ENCODE results near the gene TMEM151A. TPM values are rescaled to one million over a fixed set of nuclear protein-coding genes. Genes with fewer than 3 reads are reported as not detected.

The TMEM151A gene
- total and polyA plus RNA-seq, 2 donors (not counting 1 experiment from before 2014, with no cell fraction given) = under 0.01 TPM; not detected in 1

DNA sequence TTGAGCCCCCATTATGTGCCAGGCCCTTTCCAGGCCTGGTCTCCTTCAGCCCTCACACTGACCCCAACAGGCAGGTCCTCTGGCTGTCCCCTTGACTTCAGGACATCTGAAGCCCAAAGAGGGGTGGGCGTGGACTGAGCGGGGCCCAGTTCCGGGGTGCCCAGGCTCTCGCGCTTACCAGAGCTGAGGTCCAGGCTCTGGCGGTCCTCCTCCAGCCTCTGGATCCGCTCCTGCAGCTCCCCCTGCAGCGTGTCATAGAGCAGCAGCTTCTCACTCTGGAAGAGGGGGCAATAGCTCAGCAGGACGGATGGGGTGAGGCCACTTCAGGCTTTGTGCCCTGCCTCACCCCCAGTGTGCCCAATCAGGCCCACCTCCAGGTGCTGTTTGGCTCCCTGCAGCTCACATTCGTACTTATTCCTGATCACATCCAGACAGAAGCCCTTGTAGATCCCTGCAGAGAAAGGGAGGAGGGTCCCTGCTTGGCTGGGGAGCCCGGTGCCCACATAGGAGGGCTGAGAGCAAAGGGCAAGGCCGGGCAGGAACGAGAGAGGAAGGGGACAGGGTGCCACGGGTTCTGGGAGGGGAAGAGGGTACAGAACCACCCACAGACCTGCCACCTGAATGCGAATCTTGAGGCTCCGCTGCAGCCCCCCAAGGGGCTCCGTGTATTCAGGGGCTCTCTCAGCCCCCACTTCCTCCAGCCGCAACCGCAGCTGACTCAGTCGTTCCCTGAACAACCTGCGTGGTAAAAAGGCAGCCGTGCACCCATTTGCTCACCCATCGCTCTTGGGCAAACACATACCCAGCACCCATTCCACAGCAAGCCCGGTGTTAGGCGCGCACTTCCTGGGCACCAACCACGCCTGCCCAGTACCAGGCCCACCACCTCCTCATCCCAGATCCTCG lies 49.2 kb downstream of the TMEM151A start:
- H3K4me1 ChIP-seq (ENCODE audit: control insufficient read depth, extremely low read depth, insufficient read depth, low read length) = peaks cover 42% of the 10 kb centered on the region
- no peak overlapping the region for H3K4me2 ChIP-seq (ENCODE audit: extremely low read depth, insufficient read depth, low read length)
- no peak overlapping the region for H2AFZ ChIP-seq (ENCODE audit: low read length)
- H3K79me2 ChIP-seq (ENCODE audit: control insufficient read depth, insufficient read depth, low read length) = peaks cover 26% of the 10 kb centered on the region
- H3K27me3 ChIP-seq (ENCODE audit: control insufficient read depth, insufficient read depth, low read length) = no peaks in the 10 kb centered on the region
- no peaks in the 10 kb centered on the region for H4K20me1 ChIP-seq (ENCODE audit: control insufficient read depth, extremely low read depth, insufficient read depth, low read length)
- no peaks in the 10 kb centered on the region for H3K9me3 ChIP-seq (ENCODE audit: control insufficient read depth, insufficient read depth, low read depth, low read length)
- H3K27ac ChIP-seq (ENCODE audit: insufficient read depth, low read length) = no peak overlapping the region
- no peak overlapping the region for H3K4me3 ChIP-seq (replicated peaks in 1 of 4; ENCODE audit: control extremely low read depth in 1 of 4, insufficient read depth in 1 of 4, low read depth in 3 of 4, low read length in 4 of 4)
- no peak for DNase-seq (ENCODE audit: low read depth in 2 of 2)
- no peak overlapping the region for H3K9ac ChIP-seq (ENCODE audit: insufficient read depth, low read length)
- no peak for TF ChIP-seq EZH2 (IDR thresholded peaks at IDR 0.05; ENCODE audit: low read length, missing control alignments)
- H3K36me3 ChIP-seq (ENCODE audit: control insufficient read depth, insufficient read depth, low read length) = peaks cover 27% of the 10 kb centered on the region

- H3K36me3 ChIP-seq (ENCODE audit: control insufficient read depth, insufficient read depth, low read length) = peaks cover 27% of the 10 kb centered on the region
- no peak overlapping the region for H3K9ac ChIP-seq (ENCODE audit: insufficient read depth, low read length)
- no peak for DNase-seq (ENCODE audit: low read depth in 2 of 2)
Measured at GRCh38 chr11:66341502-66342126, 49.9 kb downstream of the TMEM151A start.

GRCh38 chr11:66343176-66343575 lies 51.5 kb downstream of the TMEM151A start:
- peak overlapping the region; percentile 87 for H3K4me2 ChIP-seq (ENCODE audit: extremely low read depth, insufficient read depth, low read length)
- DNase-seq (ENCODE audit: low read depth in 2 of 2) = no peak
- TF ChIP-seq CTCF (conservative IDR thresholded peaks at IDR 0.05 in 1 of 2, IDR thresholded peaks at IDR 0.05 in 1 of 2; ENCODE audit: low read depth in 1 of 2, low read length in 2 of 2) (no peak), EZH2 (IDR thresholded peaks at IDR 0.05; ENCODE audit: low read length, missing control alignments) (no peak)

More at GRCh38 chr11:66341502-66342126, 49.9 kb downstream of the TMEM151A start:
- Histone ChIP-seq H3K27ac (ENCODE audit: insufficient read depth, low read length) (no peak overlapping the region), H3K4me1 (ENCODE audit: control insufficient read depth, extremely low read depth, insufficient read depth, low read length) (peaks cover 46% of the 10 kb centered on the region), H3K4me3 (replicated peaks in 1 of 4; ENCODE audit: control extremely low read depth in 1 of 4, insufficient read depth in 1 of 4, low read depth in 3 of 4, low read length in 4 of 4) (no peak overlapping the region), H3K79me2 (ENCODE audit: control insufficient read depth, insufficient read depth, low read length) (peaks cover 24% of the 10 kb centered on the region), H3K27me3 (ENCODE audit: control insufficient read depth, insufficient read depth, low read length) (no peaks in the 10 kb centered on the region), H2AFZ (ENCODE audit: low read length) (no peak overlapping the region), H3K4me2 (ENCODE audit: extremely low read depth, insufficient read depth, low read length) (no peak overlapping the region), H3K9me3 (ENCODE audit: control insufficient read depth, insufficient read depth, low read depth, low read length) (no peaks in the 10 kb centered on the region), H4K20me1 (ENCODE audit: control insufficient read depth, extremely low read depth, insufficient read depth, low read length) (no peaks in the 10 kb centered on the region)
- TF ChIP-seq CTCF (conservative IDR thresholded peaks at IDR 0.05 in 1 of 2, IDR thresholded peaks at IDR 0.05 in 1 of 2; ENCODE audit: low read depth in 1 of 2, low read length in 2 of 2) = no peak
- no peak for TF ChIP-seq EZH2 (IDR thresholded peaks at IDR 0.05; ENCODE audit: low read length, missing control alignments)

More at GRCh38 chr11:66343176-66343575, 51.5 kb downstream of the TMEM151A start:
- H2AFZ ChIP-seq (ENCODE audit: low read length) = no peak overlapping the region
- no peaks in the 10 kb centered on the region for H4K20me1 ChIP-seq (ENCODE audit: control insufficient read depth, extremely low read depth, insufficient read depth, low read length)
- H3K27me3 ChIP-seq (ENCODE audit: control insufficient read depth, insufficient read depth, low read length) = no peaks in the 10 kb centered on the region
- peaks cover 24% of the 10 kb centered on the region for H3K79me2 ChIP-seq (ENCODE audit: control insufficient read depth, insufficient read depth, low read length)
- H3K9ac ChIP-seq (ENCODE audit: insufficient read depth, low read length) = no peak overlapping the region
- H3K36me3 ChIP-seq (ENCODE audit: control insufficient read depth, insufficient read depth, low read length) = peaks cover 23% of the 10 kb centered on the region
- no peaks in the 10 kb centered on the region for H3K9me3 ChIP-seq (ENCODE audit: control insufficient read depth, insufficient read depth, low read depth, low read length)
- peak overlapping the region; percentile 6 for H3K27ac ChIP-seq (ENCODE audit: insufficient read depth, low read length)
- peaks cover 30% of the 10 kb centered on the region for H3K4me1 ChIP-seq (ENCODE audit: control insufficient read depth, extremely low read depth, insufficient read depth, low read length)
- H3K4me3 ChIP-seq (replicated peaks in 1 of 4; ENCODE audit: control extremely low read depth in 1 of 4, insufficient read depth in 1 of 4, low read depth in 3 of 4, low read length in 4 of 4) = no peak overlapping the region

Data from fibroblast of lung (primary cell).